HG03457 (cell line): ENCODE data around the gene TEAD1.

Source experiments
- ATAC-seq: cut with Tn5 transposase; IDR thresholded peaks from one replicate; pipeline ENCODE4 v1.9.1; 2021; ENCODE audit warnings: moderate number of reproducible peaks; ENCODE audit not compliant: unreplicated experiment

Gene TEAD1

DNA sequence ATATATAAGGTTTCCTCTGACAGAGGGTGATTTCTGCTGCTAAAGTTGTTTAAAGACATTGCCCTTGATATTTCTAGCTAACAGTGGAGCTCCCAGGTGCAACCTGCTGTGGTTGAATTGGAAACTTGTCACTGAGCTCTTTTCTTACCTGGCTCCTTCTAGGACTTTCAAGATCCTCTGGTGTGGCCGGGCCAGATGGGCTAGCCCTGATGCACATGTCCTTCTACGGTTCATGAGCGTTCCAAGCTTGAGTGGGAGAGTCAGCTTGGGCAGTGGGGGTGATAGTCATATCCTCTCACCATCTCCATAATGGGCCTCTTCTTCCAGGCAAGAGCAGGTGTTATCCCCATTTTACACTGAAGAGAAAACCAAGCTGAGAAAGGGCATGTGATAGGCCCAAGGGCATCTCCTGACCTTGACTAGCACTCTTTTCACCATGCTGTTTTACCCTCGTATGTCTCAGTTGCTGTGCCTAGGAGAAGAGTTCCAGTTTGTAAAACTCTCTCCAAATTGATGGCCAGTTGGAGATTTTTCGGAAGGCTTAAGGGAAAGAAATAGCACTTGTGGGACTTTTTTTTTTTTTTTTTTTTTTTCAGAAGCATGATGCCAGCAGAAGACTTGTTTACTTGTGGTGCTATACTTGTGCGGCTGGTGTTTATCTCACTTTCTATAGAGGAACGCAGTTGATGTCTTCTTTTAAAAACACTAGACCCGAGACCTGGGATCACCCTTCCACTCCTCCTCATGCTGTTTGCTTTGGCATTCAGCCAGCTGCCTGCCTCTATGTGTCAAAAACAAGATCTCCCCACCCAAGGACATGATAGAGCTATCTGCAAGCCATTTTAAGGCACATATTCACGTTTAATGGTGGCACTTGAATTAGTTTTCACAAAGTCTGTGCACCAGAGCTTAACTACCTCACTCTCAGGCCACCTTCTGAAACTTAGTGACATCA is 32.6 kb downstream of the TEAD1 start:
- no peak for ATAC-seq

DNA sequence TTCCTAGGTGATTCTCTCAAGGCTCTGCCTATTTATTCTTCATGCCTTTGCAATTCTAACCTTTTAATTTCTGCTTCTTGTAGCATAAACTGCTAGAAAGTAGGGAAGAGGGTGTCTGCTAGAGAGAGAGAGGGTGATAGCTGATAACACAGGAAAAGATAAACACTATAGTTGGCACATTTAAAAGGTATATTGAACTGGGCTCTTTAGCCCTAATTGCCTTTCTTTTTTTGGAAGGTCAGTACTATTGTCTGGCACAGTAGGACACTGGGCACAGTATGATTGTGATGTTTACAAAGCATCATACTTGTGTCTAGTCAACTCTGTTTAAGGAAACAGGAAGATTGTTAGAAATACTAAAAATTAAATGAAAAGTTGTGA is 33.3 kb downstream of the TEAD1 start:
- no peak for ATAC-seq

DNA sequence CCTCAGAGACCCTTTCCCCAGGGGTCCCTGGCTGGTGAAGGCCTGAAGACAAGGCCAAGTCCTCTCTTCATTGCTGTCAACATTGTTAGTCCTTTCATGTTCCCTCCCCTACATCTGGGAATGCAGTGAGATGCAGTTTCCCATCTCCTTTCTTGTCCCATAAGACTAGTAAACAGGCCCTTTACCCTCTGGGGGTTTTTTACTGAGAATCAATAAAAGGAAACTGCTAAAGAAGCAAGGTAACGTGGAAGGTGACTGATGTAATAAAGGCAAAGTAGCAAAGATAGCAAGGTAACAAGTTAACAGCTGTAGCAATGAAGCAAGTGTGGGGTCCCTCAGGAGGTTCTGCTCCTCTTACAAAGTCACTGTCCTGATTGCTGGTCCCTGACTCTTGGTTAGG is 37.3 kb downstream of the TEAD1 start:
- no peak for ATAC-seq

DNA sequence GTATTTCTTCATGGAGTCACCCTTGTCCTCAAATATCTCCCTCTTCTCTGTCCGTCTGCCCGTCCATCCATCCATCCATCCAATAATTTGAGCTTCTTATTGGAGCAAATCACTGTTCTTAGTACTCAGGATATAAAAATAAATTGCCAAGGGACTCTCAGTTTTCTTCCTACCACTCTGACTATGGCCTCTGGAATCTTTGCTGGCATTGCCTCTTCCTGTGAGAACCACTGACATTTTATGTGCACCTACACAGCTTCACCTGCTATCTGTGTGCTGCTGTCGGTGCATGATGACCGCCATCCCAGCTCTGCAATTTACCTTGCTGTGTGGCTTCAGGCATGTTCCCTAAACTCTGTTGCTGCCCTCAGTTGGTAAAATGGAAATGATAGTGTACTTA is 37.9 kb downstream of the TEAD1 start:
- no peak for ATAC-seq

DNA sequence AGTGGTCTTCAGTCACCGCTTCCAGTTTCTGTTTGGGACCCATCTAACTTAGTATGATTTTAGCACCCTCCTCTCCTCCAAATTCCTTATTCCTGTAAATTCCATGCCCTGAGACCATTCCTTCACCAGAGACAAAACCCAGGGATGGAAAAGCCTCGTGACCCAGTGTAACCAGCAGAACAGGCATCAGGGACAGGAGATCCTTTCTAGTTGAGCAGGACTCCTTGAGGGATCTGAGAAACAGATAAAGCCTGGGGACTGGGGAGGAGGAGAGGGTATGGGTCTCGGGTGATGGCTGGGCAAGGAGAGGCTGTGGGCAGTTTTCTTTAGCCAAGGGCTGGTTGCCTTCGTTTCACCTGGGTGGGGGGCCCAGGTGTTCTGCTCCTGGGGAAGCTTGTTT is 40.9 kb downstream of the TEAD1 start:
- no peak for ATAC-seq

DNA sequence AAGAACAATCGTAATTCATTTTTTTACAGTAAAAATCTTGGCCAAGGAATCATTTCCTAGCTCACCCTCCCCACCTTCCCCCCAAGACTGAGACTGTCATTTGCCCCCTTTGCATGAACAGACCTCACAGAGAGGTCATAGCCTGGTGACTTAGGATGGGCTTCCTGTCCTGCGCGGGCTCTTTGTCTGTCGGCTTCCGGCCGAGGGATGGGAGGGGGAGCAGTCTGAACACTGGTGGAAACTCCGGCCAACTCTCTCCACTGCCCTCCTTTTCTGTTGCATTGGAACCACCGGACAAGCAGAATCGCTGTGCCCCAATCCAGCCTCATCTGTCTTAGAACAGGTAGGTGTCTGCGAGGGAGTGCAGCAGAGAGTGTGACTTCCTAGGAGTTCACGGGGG is 41.7 kb downstream of the TEAD1 start:
- no peak for ATAC-seq

DNA sequence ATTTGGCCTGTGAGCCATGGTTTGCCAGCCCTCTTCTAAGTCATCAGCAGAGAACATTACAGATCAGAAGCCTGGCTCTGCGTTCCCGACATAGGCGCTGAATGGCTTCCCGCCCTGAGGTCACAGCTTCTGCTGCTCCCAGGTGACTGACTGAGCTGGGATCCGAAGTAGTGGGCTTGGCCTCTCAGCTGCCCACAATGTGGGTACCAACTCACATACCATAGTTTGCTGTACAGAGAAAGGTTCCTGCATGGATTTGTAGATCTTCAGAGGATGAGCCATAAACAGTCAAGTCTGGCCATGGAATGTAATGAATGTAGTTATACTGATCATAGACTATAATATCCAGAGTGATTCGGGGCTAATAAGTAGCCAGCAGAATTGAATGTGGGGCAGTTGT is 42.6 kb downstream of the TEAD1 start:
- ATAC-seq, result no peak

DNA sequence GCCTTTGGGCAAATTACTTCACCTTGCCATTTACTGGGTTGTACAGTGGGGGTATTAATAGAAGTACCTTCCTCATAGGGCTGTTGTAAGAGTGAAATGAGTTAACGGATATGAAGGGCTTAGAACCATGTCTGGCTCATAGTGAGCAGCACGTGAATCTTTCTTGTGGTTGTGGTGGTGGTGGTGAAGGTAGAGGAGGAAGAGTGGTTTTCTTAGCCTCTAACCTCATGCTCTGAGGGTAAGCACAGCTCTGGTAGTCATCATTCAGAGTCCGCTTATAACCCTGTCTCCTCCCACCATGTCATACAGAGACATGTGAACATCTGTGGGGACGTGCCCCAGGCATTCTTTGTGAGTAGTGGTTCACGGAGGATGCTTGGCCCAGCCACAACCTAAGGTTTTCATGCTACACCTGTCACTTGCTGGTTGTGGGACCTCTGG is 43.6 kb downstream of the TEAD1 start:
- peak; percentile 88 for ATAC-seq

DNA sequence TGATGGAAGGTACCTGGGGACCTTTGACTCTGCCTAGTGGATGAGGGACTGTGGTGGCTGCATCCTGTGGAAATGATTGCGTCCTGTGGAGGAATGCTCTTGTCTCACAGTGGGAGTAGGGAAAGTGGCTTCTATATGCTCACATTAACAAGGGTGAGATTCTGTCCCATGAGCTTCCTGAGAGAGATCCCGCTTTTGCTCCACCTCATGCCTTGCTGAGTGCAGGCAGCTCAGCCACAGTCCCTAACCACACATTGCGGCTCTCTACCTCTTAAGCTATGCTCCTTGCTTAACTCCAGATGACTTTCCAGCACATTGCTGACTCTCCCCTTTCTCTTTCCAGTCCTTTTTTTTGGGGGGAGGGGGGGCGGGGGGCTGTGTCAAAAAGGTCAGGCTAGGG is 45.0 kb downstream of the TEAD1 start:
- no peak for ATAC-seq

DNA sequence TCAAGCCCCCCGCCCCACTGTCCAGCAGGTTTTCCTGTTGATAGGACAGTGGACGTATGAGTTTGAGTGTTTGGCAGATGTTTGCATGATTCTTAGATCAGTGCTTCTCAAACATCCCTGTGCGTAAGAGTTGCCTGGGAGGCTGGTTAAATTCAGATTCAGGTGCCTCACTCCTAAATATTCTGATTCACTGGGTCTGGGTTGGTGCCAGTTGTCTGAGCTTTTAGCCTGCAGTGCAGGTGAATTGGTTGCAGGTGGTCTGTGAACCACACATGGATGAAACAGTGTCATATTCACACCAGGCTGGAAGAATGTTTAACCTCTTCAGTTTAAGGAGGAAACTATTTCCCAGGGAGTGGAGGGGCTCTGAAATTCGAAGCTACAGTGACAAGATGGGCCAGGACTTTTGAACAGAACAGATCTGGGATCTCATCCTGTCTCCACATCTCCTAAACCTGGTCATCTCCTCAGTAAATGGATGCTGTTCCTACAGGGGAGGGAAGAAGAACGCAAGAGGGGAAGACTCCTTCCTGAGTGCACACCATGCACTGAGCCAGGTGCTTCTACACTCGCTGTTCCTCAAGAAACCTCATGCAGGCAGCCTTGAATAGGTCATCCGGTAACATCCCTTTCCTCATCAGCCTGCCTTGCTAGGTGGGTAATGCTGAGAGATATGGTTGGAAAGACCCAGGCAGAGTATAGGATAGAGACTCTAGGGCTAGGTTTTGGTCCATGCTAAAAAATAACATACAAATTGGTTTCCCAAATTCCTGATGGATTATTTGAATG is 47.8 kb downstream of the TEAD1 start:
- no peak for ATAC-seq

DNA sequence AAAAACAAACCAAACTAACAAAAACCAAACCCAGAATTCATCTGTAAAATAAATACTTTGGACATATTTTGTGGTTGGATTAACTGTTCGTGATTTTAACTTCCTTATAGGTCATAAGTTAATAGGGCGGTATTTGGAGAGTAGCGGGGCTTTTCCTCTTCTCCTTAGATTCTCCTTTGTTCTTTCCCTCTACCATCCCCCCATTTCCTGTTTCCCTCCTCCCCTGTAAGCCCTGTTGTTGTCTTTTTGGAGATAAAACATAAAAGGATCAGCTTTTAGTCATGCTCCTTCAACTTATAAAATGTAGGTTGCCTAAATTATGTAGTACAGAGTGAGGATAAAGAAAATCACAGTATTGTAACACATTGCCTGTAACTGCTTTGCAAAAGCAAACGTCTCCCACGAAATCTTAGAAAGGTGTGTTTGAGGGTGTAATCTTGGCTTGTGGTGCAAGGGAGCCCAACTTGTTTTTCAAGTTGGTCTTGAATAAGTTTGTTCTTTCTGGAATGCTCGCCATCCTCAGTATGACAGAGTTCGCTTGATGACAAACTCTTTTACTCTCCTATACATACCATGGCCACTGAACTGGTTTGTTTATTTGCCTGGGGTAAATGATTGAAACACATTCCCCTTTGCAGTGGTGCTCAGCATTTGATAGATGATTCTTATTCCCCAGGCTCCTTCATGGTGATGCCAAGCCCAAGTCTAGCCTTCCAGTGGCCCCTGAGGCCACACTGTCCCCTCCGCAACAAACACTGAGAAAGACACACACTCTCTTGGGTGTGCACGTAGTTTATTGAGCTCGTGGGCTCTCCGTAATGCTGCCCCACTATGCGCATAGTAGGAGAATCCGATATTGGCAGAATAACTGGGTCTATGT is 49.4 kb downstream of the TEAD1 start:
- no peak for ATAC-seq

DNA sequence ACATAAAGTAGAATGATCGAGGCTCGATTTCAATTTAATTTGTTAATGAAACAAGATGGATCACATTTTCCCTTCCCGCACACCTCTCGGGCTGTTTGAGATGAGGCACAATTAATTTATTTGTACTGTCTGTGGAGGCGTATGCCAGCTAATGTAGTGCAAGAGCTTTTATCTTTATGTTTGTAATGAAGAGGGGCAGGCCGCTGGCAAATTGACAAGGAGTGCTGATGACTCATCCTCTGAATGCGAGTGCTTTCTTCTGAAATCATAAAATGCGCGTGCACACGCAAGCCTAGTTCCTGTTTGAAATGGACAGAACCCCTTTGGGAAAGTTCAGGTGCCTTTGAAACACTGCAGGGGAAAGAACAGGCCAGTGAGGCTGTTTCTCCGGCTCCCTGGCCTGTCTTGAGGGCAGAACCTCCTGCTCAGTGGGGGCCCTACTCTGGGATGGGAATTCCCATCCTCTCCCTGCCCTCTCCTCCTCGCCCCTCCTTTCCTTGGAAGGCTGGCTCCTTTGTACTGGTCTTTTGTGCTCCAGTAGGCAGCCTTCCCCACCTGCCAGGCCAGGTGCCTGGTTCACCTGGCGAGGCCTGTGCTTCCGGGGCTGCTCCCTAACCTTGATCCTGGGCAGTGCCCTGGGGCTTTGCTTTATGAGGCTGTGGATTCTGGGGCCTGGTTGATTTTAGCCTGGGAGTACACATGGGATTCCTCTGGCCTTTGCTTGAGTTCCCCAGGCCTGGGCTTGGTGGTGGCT is 50.3 kb downstream of the TEAD1 start:
- no peak for ATAC-seq

DNA sequence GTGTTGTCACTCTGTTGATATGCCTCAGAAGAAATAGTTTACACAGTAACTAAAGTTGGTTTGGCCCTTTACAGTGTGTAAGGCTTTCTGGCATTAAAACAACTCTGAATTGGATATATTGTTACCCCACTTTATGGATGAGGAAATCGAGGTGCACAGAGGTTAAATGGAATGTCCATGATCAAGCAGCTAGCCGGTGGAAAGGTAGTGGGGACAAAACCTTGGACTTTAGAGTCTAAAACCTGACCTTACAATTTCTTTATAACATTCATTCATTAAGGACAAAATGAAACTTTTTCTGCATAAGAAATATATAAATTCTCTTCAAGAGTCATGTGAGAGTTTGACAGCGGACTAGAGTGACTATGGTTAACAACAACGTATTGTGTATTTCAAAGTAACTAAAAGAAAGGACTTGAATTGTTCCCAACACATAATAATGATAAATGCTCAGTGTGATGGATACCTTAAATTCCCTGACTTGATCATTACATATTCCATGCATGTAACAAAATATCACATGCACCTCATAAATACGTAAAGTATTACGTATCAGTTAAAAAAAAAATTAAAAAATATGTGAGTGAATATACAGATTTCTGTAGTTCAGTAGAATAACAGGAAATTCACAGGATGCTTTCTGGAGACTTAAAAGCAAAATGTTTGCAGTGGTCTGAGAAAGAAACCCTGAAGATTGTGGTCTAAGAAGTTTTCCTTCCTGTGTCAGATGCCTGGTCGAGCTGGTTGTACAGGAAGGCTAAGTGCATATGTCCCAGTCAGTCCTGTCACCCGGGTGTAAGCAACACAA is 51.0 kb downstream of the TEAD1 start:
- ATAC-seq, result no peak

DNA sequence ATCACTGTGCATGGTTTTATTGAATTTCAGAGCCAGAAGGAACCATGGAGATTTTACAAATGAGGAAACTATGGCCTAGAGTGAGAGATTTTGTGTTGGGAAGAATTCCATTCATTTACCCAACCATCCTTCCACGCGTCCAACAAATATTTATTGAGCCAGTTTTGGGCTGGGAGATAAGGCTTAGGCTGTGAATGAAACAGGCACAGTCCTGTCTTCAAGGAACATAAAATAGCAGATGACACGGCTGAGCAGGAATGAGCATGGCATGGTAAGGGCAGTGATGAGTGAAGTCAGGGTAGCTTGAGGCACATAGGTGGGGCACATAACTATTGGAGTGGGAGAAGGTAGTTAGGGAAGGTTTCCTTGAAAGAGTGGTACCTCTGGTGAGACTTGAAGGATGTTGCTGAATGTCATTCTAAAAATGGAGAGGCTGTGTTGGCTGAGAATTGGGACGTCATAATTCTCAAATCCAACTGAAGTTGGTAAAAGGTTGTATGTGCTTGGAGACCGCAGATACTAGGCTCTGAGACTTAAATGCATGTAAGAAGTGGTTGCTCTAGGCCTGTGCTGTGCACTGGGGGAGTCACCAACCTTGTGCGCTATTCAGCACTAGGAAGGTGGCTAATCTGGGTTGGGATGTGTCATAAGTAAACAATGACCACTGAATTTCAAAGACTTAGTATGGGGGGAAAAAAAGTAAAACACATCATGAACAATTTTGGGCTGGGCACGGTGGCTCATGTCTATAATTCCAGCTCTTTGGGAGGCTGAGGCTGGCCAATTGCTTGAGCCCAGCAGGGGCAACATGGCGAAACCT is 51.9 kb downstream of the TEAD1 start:
- ATAC-seq, result no peak

DNA sequence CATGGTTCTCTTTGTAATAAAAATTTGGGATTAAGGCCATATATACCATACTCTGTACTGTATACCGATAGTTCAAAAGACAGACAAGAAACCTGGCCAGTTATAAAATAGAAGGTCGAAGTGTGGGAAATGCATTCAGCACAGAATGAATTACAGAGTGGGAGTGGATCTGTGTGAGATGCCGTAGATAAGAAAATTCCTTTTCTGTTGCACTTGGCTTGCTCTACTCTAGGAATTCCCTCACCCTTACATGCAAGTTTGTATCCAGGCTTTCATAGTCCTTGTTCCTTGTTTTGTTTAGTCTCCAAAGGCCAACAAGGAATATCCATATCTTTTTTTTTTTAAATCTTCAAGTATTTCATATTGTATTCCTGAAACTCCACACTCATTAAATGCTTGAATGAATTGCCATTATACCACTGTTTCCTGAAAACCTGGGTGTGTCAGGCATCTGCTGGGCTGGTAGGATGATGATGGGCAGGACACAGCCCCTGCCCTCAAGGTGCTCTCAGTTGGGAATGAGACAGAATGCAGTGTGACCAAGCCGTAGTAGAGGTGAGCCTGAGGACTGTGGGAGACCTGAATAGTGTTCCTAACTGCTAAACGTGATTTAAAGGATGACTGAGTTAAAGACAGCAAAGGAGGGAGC is 53.5 kb downstream of the TEAD1 start:
- no peak for ATAC-seq

DNA sequence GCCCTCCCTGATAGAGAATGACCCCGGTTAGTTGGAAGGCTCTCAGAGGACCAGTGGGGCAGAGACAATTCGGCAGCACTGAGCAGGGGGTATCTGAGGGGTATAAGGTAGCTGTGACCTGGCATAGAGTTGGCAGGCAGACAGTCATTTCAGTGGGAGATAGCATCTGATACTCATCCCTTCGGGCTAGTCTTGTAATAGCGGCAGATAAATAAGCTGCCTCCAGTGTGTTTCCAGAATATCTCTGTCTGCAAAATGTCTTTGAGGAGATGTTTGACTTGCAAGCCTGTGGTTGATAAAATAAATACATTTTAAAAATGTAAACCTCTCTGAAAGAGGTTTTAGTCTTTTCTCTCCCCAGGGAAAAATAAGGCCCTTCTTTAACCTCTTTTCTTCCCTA is 54.2 kb downstream of the TEAD1 start:
- no peak for ATAC-seq

DNA sequence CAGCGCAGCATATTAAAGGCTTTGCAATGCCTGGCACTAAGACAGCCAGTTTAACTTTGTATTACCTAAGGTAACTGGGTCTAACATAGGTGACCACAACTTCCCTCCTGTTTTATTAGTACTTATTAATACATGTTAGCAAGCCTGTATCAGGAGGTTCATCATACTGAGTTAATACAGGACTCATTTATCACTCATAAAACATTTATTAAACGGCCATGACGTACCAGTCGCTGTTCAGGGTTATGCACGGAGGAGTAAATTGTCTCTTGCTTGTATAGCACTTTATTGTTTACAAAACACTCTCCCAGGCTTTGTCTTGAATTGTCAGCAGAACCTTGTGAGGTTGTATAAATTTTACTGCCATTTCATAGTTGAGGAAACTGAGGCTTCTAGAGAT is 55.7 kb downstream of the TEAD1 start:
- no peak for ATAC-seq

DNA sequence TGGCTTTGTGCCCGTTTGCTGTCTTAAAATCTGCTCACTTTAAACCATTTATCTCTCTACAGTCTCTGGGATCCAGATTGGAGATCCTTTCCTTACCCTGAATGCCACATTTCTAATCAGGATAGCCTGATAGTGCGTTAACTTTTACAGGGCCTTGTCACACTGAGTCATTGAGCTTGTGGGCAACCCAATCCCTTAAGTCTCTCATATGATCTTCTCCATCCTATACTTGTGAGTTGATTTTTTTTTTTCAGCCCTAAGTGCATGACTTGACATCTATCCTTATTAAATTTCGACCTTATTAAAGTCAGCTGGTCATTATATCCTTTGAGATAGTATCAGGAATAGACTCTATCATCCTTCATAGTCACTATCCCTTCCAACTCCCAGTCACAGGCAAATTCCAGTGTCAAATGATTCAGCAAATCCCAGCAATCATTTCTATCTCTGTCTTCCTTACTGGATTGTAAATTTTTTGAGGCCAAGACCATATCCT is 57.7 kb downstream of the TEAD1 start:
- no peak for ATAC-seq
